Loucy (cell line): ENCODE measurements around the gene APOL5.

Experiments
- CTCF ChIP-seq: fragments of 200-600 bp; sonication (generic); conservative IDR thresholded peaks from 2 replicates; pipeline ENCODE4 v1.5.1; 2014; ENCODE audit warnings: mild to moderate bottlenecking, antibody characterized with exemption, low read length
- EZH2phosphoT487 ChIP-seq: fragments of 200-600 bp; IDR thresholded peaks from 2 replicates; pipeline ENCODE4 v1.6.1; 2018; ENCODE audit warnings: antibody characterized with exemption, mild to moderate bottlenecking, moderate library complexity, borderline replicate concordance

- TF ChIP-seq CTCF = no peak
- TF ChIP-seq EZH2phosphoT487 = no peak
Measured at GRCh38 chr22:35733036-35733435, 15.4 kb downstream of the APOL5 start.
